Transverse colon (tissue), 4 donors: ENCODE measurements around the gene ATP5MG.

ENCODE experiments used
- CTCF ChIP-seq, 5 experiments: fragments of 200-600 bp in 3 of 5; fragments of 450-650 bp in 2 of 5; sonication (generic) in 3 of 5; IDR thresholded peaks; 1 replicate in 2 of 5; 2 replicates in 3 of 5; pipeline ENCODE4 v1.5.1; 2016 to 2017; ENCODE audit warnings: antibody characterized with exemption in 5 of 5, inconsistent platforms in 3 of 5, mild to moderate bottlenecking in 2 of 5, moderate library complexity in 1 of 5
- EP300 ChIP-seq: sonication (generic); formaldehyde crosslinking; IDR thresholded peaks from one replicate; pipeline ENCODE4 v1.6.1; 2017; ENCODE audit warnings: antibody characterized with exemption, low read depth
- POLR2A ChIP-seq: fragments of 450-650 bp; IDR thresholded peaks from one replicate; pipeline ENCODE4 v1.6.1; 2016; ENCODE audit warnings: antibody characterized with exemption, mild to moderate bottlenecking, moderate library complexity
- POLR2AphosphoS5 ChIP-seq, 3 donors: sonication (generic); formaldehyde crosslinking; IDR thresholded peaks; one replicate each; pipeline ENCODE4 v1.6.1; 2016; ENCODE audit warnings: antibody characterized with exemption in 3 of 3

GRCh38 chr11:118427707-118428106, 26.3 kb downstream of the ATP5MG start:
- TF ChIP-seq POLR2A (no peak), CTCF (IDR thresholded peaks at IDR 0.05) (no peak), POLR2AphosphoS5 (IDR thresholded peaks at IDR 0.05) (no peak), EP300 (no peak)
